GM23338 (cell line): ENCODE results near the gene GPR18.

Experiments
- CREB1 ChIP-seq: fragments of 250-450 bp; sonication (Bioruptor Pico); IDR thresholded peaks from 2 replicates; pipeline ENCODE4 v1.5.0; 2020; ENCODE audit warnings: low read depth, mild to moderate bottlenecking, moderate library complexity
- EZH2 ChIP-seq: fragments of 200-600 bp; sonication (generic); IDR thresholded peaks from one replicate; pipeline ENCODE4 v1.8.0; 2017; ENCODE audit warnings: antibody characterized with exemption, mild to moderate bottlenecking, low read depth; ENCODE audit not compliant: unreplicated experiment
- EZH2phosphoT487 ChIP-seq: fragments of 200-600 bp; sonication (generic); IDR thresholded peaks from one replicate; pipeline ENCODE4 v1.8.1; 2018; ENCODE audit warnings: antibody characterized with exemption; ENCODE audit not compliant: unreplicated experiment
- JUNB ChIP-seq: IDR thresholded peaks from one replicate; pipeline ENCODE4 v1.6.1; 2016; ENCODE audit warnings: antibody characterized with exemption; ENCODE audit not compliant: unreplicated experiment
- NANOG ChIP-seq: IDR thresholded peaks from 2 replicates; pipeline ENCODE4 v1.6.1; 2016; ENCODE audit warnings: antibody characterized with exemption, borderline replicate concordance
- POLR2AphosphoS5 ChIP-seq: IDR thresholded peaks from 2 replicates; pipeline ENCODE4 v1.6.1; 2016; ENCODE audit warnings: antibody characterized with exemption, low read depth
- STAT1 ChIP-seq: IDR thresholded peaks from one replicate; pipeline ENCODE4 v1.6.1; 2016; ENCODE audit warnings: antibody characterized with exemption; ENCODE audit not compliant: unreplicated experiment
- TF ChIP-seq, protein P1 (sequence below), 2 experiments: fragments of 200-600 bp in 1 of 2; sonication (generic) in 1 of 2; conservative IDR thresholded peaks; 2 replicates each; pipeline versions ENCODE4 v1.5.1 to v1.6.1; 2016 to 2017; ENCODE audit warnings: antibody characterized with exemption in 2 of 2, low read depth in 2 of 2, mild to moderate bottlenecking in 2 of 2, moderate library complexity in 1 of 2
- TF ChIP-seq, protein P2 (sequence below): IDR thresholded peaks from one replicate; pipeline ENCODE4 v1.6.1; 2018; ENCODE audit warnings: antibody characterized with exemption; ENCODE audit not compliant: unreplicated experiment
- TF ChIP-seq, protein P3 (sequence below): IDR thresholded peaks from 2 replicates; pipeline ENCODE4 v1.6.1; 2016; ENCODE audit warnings: antibody characterized with exemption
- TF ChIP-seq, protein P4 (sequence below): fragments of 250-450 bp; sonication (Bioruptor Pico); IDR thresholded peaks from 2 replicates; pipeline ENCODE4 v1.5.0; 2020; ENCODE audit warnings: mild to moderate bottlenecking, moderate library complexity

GRCh38 chr13:99289271-99289670 is 31.1 kb upstream of the GPR18 start:
- TF ChIP-seq STAT1 (no peak), POLR2AphosphoS5 (no peak), EZH2 (no peak), EZH2phosphoT487 (no peak), JUNB (no peak), CREB1 (no peak), NANOG (no peak)
- TF ChIP-seq, protein P1, sequence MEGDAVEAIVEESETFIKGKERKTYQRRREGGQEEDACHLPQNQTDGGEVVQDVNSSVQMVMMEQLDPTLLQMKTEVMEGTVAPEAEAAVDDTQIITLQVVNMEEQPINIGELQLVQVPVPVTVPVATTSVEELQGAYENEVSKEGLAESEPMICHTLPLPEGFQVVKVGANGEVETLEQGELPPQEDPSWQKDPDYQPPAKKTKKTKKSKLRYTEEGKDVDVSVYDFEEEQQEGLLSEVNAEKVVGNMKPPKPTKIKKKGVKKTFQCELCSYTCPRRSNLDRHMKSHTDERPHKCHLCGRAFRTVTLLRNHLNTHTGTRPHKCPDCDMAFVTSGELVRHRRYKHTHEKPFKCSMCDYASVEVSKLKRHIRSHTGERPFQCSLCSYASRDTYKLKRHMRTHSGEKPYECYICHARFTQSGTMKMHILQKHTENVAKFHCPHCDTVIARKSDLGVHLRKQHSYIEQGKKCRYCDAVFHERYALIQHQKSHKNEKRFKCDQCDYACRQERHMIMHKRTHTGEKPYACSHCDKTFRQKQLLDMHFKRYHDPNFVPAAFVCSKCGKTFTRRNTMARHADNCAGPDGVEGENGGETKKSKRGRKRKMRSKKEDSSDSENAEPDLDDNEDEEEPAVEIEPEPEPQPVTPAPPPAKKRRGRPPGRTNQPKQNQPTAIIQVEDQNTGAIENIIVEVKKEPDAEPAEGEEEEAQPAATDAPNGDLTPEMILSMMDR (conservative IDR thresholded peaks at IDR 0.05; ENCODE audit: low read depth in 2 of 2): no peak
- TF ChIP-seq, protein P2, sequence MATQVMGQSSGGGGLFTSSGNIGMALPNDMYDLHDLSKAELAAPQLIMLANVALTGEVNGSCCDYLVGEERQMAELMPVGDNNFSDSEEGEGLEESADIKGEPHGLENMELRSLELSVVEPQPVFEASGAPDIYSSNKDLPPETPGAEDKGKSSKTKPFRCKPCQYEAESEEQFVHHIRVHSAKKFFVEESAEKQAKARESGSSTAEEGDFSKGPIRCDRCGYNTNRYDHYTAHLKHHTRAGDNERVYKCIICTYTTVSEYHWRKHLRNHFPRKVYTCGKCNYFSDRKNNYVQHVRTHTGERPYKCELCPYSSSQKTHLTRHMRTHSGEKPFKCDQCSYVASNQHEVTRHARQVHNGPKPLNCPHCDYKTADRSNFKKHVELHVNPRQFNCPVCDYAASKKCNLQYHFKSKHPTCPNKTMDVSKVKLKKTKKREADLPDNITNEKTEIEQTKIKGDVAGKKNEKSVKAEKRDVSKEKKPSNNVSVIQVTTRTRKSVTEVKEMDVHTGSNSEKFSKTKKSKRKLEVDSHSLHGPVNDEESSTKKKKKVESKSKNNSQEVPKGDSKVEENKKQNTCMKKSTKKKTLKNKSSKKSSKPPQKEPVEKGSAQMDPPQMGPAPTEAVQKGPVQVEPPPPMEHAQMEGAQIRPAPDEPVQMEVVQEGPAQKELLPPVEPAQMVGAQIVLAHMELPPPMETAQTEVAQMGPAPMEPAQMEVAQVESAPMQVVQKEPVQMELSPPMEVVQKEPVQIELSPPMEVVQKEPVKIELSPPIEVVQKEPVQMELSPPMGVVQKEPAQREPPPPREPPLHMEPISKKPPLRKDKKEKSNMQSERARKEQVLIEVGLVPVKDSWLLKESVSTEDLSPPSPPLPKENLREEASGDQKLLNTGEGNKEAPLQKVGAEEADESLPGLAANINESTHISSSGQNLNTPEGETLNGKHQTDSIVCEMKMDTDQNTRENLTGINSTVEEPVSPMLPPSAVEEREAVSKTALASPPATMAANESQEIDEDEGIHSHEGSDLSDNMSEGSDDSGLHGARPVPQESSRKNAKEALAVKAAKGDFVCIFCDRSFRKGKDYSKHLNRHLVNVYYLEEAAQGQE: no peak
- TF ChIP-seq, protein P3, sequence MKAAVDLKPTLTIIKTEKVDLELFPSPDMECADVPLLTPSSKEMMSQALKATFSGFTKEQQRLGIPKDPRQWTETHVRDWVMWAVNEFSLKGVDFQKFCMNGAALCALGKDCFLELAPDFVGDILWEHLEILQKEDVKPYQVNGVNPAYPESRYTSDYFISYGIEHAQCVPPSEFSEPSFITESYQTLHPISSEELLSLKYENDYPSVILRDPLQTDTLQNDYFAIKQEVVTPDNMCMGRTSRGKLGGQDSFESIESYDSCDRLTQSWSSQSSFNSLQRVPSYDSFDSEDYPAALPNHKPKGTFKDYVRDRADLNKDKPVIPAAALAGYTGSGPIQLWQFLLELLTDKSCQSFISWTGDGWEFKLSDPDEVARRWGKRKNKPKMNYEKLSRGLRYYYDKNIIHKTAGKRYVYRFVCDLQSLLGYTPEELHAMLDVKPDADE: no peak
- TF ChIP-seq, protein P4, sequence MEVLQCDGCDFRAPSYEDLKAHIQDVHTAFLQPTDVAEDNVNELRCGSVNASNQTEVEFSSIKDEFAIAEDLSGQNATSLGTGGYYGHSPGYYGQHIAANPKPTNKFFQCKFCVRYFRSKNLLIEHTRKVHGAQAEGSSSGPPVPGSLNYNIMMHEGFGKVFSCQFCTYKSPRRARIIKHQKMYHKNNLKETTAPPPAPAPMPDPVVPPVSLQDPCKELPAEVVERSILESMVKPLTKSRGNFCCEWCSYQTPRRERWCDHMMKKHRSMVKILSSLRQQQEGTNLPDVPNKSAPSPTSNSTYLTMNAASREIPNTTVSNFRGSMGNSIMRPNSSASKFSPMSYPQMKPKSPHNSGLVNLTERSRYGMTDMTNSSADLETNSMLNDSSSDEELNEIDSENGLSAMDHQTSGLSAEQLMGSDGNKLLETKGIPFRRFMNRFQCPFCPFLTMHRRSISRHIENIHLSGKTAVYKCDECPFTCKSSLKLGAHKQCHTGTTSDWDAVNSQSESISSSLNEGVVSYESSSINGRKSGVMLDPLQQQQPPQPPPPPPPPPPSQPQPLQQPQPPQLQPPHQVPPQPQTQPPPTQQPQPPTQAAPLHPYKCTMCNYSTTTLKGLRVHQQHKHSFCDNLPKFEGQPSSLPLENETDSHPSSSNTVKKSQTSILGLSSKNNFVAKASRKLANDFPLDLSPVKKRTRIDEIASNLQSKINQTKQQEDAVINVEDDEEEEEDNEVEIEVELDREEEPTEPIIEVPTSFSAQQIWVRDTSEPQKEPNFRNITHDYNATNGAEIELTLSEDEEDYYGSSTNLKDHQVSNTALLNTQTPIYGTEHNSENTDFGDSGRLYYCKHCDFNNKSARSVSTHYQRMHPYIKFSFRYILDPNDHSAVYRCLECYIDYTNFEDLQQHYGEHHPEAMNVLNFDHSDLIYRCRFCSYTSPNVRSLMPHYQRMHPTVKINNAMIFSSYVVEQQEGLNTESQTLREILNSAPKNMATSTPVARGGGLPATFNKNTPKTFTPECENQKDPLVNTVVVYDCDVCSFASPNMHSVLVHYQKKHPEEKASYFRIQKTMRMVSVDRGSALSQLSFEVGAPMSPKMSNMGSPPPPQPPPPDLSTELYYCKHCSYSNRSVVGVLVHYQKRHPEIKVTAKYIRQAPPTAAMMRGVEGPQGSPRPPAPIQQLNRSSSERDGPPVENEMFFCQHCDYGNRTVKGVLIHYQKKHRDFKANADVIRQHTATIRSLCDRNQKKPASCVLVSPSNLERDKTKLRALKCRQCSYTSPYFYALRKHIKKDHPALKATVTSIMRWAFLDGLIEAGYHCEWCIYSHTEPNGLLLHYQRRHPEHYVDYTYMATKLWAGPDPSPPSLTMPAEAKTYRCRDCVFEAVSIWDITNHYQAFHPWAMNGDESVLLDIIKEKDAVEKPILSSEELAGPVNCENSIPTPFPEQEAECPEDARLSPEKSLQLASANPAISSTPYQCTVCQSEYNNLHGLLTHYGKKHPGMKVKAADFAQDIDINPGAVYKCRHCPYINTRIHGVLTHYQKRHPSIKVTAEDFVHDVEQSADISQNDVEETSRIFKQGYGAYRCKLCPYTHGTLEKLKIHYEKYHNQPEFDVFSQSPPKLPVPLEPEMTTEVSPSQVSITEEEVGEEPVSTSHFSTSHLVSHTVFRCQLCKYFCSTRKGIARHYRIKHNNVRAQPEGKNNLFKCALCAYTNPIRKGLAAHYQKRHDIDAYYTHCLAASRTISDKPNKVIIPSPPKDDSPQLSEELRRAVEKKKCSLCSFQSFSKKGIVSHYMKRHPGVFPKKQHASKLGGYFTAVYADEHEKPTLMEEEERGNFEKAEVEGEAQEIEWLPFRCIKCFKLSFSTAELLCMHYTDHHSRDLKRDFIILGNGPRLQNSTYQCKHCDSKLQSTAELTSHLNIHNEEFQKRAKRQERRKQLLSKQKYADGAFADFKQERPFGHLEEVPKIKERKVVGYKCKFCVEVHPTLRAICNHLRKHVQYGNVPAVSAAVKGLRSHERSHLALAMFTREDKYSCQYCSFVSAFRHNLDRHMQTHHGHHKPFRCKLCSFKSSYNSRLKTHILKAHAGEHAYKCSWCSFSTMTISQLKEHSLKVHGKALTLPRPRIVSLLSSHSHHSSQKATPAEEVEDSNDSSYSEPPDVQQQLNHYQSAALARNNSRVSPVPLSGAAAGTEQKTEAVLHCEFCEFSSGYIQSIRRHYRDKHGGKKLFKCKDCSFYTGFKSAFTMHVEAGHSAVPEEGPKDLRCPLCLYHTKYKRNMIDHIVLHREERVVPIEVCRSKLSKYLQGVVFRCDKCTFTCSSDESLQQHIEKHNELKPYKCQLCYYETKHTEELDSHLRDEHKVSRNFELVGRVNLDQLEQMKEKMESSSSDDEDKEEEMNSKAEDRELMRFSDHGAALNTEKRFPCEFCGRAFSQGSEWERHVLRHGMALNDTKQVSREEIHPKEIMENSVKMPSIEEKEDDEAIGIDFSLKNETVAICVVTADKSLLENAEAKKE (CRISPR knock-in tag): no peak
